Prostate gland (tissue), 2 donors: ENCODE results near the gene MRPL39.

Source experiments
- POLR2A ChIP-seq: fragments of 450-650 bp; IDR thresholded peaks from one replicate; pipeline ENCODE4 v1.6.1; 2016; ENCODE audit warnings: antibody characterized with exemption, mild to moderate bottlenecking
- POLR2AphosphoS5 ChIP-seq: sonication (generic); formaldehyde crosslinking; IDR thresholded peaks from one replicate; pipeline ENCODE4 v1.6.1; 2017; ENCODE audit warnings: antibody characterized with exemption
- TF ChIP-seq, protein P1 (sequence below), 4 experiments: fragments of 200-600 bp in 2 of 4; fragments of 450-650 bp in 2 of 4; sonication (generic) in 2 of 4; IDR thresholded peaks; 1 replicate in 3 of 4; 2 replicates in 1 of 4; pipeline ENCODE4 v1.5.1; 2016 to 2019; ENCODE audit warnings: antibody characterized with exemption in 4 of 4, mild to moderate bottlenecking in 2 of 4, moderate library complexity in 2 of 4

DNA sequence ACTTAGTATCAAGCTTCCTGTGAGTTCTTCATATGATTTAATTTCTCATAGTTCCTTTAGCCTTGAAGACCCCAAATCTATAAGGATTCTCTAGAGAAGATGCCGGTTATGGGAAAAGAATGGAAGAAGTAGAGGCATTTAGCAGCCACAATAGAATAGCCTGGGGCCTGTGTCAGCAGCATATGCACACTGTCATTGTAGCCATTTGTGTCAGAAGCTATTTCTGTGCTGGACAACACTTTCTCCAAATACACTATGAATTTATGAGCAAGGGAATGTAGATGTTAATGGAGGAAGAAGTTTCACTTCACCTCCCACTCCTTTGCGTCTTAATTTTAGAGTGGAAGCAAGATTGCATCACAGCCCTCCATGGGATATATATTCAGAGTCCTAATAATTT, 49.1 kb upstream of the MRPL39 start:
- TF ChIP-seq POLR2A = no peak
- TF ChIP-seq, protein P1, sequence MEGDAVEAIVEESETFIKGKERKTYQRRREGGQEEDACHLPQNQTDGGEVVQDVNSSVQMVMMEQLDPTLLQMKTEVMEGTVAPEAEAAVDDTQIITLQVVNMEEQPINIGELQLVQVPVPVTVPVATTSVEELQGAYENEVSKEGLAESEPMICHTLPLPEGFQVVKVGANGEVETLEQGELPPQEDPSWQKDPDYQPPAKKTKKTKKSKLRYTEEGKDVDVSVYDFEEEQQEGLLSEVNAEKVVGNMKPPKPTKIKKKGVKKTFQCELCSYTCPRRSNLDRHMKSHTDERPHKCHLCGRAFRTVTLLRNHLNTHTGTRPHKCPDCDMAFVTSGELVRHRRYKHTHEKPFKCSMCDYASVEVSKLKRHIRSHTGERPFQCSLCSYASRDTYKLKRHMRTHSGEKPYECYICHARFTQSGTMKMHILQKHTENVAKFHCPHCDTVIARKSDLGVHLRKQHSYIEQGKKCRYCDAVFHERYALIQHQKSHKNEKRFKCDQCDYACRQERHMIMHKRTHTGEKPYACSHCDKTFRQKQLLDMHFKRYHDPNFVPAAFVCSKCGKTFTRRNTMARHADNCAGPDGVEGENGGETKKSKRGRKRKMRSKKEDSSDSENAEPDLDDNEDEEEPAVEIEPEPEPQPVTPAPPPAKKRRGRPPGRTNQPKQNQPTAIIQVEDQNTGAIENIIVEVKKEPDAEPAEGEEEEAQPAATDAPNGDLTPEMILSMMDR (IDR thresholded peaks at IDR 0.05) = no peak
- TF ChIP-seq POLR2AphosphoS5 = no peak
